HG03064 (cell line): ENCODE measurements around the gene TMEM121.

ENCODE experiments used
- ATAC-seq: cut with Tn5 transposase; IDR thresholded peaks from one replicate; pipeline ENCODE4 v1.9.1; 2021; ENCODE audit warnings: low read depth; ENCODE audit not compliant: unreplicated experiment

Gene TMEM121

DNA sequence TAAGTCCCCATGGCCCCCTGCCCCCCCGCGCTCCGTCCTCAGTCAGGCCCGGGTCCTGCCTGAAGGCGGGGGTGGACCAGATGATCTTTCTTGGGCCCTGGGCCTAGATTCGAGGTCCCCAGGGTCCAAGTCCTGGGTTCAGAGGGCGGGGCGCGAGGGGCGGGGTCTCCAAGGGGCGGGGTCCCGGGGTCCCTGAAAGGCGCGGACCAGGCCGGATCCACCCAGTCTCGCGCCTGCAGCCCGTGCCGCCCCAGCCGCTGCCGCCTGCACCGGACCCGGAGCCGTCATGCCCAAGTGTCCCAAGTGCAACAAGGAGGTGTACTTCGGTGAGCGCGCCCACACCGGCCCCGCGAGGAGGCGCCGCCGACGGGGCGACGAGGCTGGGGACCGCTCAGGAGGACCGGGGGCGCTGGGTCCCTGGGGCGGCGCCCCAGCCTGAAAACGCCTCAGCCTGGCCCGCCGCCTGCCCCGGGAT is 39.4 kb upstream of the TMEM121 start:
- no peak for ATAC-seq

DNA sequence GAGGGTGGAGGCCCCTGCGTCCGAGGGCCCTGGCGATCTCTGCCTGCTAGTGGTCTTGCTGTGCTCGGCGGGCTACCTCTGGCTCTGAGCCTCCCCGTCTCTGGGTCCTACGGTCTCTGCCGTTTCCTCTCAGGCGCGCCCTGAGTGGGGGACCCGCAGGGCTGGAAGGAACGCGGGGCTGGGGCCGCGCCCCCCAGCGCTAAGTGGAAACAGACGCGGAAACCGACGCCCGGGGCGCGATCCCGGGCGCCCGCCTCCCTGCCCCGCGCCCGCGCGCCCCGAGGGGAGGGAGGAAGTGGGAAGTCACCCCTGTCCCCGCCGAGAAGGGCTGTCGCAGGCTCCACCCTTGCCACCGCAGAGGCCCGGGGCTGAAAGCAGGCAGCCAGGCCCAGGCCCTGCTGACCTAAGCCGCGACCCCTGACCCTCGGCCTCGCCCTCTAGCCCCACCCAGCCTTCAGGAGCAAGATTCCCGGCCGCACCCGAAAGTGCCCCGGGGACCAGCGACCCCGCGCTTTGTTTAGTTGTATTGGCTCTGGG is 38.9 kb upstream of the TMEM121 start:
- ATAC-seq = no peak

DNA sequence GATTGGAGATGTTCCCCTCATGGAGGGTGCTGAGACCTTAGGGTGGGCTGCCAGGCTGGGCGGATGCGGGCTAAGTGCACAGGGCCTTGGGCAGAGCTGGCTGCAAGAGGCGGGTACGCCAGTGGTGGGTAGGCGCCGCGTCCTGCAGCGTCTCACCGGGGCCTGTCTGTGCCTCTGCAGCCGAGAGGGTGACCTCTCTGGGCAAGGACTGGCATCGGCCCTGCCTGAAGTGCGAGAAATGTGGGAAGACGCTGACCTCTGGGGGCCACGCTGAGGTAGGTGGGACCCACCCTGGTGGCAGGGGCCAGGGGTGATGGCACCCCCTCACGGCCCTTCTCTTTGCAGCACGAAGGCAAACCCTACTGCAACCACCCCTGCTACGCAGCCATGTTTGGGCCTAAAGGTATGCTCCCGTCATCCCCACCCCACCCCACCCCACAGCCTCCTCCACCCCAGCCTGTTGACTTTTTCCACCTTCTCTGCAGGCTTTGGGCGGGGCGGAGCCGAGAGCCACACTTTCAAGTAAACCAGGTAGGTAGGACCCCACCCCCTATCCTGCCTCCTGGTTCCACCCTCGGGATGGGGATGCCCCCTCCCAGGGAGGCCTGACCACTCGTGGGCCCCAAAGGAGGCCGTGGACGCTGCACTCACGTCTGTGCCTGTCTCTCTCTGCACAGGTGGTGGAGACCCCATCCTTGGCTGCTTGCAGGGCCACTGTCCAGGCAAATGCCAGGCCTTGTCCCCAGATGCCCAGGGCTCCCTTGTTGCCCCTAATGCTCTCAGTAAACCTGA is 38.2 kb upstream of the TMEM121 start:
- no peak for ATAC-seq

DNA sequence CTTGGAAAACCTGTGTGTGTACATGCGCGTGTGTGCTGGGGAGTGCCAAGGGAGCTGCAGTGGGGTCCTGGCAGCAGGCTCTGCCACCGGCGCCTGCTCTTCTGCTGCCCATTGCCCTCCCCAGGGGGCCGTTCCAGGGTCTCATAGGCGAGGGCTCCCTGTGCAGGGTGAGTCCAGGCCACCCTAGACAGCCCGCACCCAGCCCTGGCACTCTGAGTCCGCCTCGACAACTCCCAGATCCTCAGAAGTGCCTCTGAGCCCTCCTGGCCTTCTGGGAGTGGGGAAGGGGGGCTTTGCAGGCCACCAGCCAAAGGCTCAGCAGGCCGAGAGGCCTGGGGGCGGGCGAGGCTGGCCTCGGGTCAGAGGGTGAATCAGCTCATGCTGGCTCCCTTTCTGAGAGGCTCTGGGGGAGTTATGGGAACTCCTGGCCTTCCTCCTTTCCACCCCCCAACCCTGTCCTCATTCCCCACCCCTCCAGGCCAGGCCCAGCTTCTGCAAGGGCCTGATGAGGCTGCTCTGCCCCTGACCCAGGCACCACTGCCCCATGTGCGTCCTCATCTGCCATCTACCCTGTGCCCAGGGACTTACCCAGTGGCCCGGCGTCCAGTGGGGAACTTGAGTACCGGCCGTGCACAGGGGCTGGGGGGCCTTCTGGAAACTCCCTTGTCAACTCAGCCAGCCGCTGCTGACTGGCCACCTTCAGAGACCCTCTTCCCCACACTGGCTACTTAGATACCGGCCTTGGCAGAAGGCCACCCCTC is 37.4 kb upstream of the TMEM121 start:
- no peak for ATAC-seq

DNA sequence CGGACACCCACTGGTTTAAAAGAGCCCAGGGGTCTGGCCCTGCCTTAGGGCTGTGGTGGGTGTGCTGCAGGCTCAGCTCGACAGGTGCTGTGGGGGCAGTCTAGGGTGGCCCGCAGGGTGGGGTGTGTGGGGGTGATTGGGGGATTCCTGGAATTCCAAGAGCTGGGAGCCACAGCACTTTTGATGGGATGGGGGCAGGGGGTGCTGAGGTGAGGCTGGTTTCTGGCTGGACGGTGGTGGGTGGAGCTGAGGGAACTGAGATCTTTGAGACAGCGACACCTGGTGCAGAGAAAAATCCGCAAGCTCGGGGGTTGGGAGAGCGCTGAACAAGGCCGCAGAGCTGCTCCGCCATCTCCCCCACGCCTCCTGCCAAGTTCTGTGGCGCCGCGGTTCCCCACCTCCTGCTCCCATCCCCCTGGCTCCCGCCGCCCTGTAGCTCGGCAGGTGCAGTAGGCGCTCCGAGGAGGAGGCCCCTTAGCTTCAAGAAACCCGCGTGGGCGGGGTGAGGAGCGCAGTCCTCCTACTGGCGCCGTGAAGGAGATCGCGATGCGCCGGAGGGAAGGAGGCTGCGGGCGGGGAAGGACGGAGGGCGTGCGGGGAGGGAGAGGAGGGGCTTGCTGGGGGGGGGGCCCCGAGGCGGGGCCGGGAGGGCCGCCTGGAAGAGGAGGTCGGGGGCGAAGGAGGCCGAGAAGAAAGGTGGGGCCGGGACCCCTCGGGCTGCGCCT is 36.7 kb upstream of the TMEM121 start:
- ATAC-seq = no peak

DNA sequence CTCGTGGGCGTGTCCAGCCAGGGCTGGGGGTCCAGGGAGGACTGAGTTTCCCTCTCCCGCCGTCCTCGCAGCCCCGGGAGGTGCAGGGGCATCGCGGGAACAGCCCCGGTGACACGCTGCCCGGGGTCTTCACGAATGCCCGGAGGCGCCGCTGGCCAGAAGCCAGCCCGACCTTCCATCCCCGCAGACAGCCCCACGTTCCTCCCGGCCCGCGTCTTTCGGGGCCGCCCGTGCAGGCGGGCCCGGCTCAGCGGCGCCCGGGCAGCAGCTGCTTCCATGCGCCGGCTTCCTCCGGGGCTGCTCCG is 36.2 kb upstream of the TMEM121 start:
- peak; percentile 3 for ATAC-seq

DNA sequence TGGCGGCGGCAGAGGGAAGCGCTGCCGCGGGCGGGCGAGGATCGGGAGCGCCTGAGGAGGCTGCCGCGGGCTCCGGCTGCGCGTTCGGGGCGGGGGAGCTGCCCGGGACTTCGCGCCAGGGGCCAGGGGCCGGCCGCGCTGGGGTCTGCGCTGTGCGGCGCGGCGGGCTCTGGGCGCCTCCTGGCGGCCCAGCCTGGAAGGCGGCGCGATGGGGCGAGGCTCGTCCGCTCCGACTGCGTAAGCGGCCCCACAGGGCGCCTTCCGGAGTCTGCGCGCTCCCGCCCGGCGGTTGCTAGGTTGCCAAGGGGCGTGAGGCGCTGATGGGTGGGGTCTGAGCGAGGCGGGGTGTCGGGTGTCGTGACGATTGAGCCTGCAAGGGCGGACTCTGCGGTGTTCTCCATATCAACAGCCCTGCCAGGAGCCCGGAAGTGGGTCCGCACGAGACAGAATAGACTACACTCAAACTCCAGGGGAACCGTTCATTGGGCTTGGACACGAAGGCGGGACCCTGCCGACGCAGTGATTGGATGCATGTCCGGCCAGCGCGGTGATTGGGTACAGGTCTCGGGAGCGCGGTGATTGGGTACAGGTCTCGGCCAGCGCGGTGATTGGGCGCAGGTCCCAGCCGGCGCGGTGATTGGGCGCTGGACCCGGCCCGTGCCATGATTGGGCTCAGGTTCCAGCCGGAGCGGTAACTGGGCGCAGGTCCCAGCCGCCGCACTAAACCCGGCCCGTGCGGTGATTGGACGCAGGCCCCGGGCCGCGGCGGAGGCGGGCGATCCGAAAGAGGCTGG is 35.6 kb upstream of the TMEM121 start, which contains the start of gene TEDC1:
TSS of gene TEDC1 (plus strand) at position 675 of the 794 bp plus-strand sequence. CDS start 130 bp downstream, outside the sequence.
- peak; percentile 62 for ATAC-seq

DNA sequence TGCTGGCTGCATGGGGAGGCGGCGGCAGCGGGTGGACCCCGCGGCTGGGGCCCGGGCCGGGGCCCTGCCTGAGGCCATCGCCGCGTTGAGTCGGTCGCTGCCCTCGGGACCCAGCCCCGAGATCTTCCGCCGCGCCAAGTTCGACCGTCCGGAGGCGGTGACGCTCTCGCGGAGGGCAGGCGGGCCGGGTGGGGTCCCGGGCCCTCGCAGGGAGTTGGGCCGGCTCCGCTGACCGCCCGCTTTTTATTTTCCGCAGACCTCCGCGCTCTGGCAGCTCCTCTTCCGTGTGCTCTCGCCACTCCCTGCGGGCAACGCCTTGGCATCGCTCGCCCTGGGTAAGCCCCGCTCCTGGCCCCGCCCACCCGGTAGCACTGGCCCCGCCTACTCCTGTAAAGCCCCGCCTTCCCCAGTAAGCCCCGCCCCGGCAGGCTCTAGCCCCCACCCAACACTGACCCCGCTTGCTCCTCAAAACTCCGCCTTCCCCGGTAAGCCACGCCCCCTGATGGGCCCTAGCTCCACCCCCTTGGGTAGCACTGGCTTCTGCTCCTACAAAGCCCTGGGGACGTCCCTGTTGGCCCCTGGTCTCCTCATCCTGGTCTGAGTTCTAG is 34.9 kb upstream of the TMEM121 start:
- ATAC-seq = no peak

DNA sequence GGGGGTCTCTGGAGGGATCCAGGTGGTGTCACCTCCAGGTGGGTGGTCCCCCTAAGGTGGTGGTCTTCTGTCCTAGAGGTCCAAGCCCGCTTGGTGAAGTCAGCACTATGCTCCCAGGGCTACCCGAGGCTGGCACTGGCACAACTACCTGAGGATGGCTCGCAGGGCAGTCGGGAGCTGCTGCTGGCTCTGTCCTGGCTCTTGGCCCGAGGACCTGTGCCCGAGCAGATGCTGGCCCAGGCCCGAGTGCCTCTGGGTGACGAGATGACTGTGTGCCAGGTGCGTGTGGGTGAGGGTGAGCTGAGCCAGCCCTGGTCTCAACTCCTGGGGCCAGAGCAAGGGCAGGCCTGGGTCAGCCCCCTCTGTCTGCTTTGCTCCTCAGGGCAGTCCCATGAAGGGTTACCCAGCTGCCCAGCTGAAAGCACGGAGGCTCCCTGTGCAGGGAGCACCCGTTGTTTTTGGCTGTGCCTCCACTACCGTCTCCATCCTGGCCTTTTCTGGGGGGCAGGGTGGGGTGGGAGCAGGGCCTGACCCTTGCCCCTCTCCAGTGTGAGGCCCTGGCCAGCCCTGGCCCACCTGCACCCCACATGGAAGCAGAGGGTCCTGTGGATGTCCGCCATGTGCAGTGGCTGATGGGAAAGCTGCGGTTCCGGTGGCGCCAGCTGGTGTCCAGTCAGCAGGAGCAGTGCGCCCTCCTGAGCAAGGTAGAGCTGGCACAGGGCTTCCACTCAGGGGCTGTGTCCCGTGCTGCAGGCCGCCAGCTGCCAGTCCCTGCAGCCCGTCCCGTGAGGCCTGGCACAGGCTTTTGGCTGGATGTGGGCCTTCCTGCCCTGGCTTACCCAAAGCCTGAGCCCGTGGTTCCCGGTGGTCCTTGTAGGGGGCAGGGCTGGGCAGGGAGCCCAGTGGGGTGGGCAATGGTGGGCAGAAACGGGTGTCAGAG is 34.1 kb upstream of the TMEM121 start:
- ATAC-seq = no peak

DNA sequence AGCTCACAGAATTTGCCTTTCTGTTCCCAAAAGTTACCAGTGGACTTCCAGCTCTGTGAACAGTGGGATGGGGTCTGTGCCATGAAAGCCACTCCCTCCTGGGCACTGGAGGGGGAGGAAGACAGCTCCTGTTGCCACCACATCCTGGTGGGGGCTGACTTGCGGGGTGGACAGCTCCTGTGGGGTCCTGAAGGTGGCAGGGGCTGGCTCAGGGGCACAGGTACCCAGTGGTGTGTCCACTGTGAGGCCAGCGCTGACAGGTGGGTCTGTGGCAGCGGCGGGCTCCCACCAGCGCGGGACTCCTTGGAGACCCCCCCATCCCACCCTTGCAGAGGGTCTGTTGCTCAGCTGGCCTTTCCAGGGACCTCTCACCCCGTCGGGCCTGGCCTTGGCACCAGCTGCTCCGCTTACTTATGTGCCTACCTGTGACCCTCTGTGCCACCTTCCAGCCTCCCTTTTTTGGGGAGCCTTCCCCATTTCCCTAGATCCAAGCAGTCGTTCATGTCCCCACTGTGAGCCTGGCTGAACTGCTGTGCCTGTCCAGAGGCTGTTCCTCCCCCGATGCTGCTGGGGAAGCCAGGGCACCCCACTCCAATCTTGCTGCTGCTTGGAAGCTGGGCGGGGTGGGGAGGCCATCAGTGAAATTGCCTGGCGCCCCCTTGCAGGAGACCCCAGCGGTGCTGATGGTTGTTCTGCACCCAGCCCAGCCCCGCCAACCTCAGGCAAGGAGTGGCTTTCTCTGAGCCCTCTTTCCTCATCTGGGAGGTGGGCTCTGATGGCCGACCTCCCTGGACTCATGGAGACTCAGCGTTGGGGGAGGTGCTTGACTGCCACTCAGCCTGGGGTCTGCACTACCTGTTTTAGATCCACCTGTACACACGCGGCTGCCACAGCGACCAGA is 33.2 kb upstream of the TMEM121 start:
- ATAC-seq = no peak

DNA sequence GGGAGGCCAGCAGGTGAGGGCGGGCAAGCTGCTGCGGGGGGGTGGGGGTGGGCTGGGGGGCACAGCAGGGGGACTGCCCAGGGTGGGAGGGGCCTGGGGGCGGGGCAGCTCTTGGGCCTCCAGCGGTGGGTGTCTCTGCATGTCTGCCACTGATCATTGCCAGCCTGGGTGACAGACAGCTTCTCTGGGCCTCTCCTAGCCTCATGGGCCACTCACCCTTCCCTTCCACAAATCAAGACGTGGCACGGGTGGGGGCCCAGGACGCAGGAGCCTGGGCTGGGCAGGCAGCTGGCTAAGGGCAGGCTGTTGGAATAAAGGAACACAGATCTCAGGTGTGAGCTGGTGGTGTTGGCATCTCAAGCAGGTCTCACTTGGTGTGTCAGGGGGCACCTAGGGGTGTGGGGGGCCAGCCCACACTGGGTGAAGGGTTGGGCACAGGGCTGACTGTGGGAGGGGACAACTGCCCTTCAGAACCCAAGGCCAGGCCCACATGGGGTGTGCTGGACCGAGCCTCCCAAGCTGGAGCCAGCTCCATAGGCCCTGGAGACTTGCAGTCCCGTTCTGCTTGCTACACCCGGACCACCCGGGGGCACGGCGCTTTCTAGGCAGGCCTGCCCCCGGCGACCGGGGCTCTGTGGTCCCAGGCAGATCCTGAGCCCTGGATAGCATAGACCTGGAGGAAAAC is 32.3 kb upstream of the TMEM121 start:
- no peak for ATAC-seq

DNA sequence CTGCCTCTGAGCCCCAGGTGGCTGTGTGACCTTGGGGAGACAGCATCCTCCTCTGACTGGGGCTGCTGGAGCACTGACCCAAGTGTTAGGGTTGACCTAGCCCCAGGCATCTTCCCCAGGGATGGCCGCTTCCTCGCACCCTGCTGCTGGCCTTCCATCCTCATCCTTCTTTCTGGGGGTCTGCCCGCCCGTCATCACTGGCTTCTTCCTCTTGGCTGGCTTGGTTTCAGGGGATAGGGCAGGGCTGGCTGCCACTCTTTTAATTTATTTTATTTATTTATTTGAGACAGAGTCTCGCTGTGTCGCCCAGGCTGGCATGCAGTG is 31.8 kb upstream of the TMEM121 start:
- ATAC-seq = no peak

DNA sequence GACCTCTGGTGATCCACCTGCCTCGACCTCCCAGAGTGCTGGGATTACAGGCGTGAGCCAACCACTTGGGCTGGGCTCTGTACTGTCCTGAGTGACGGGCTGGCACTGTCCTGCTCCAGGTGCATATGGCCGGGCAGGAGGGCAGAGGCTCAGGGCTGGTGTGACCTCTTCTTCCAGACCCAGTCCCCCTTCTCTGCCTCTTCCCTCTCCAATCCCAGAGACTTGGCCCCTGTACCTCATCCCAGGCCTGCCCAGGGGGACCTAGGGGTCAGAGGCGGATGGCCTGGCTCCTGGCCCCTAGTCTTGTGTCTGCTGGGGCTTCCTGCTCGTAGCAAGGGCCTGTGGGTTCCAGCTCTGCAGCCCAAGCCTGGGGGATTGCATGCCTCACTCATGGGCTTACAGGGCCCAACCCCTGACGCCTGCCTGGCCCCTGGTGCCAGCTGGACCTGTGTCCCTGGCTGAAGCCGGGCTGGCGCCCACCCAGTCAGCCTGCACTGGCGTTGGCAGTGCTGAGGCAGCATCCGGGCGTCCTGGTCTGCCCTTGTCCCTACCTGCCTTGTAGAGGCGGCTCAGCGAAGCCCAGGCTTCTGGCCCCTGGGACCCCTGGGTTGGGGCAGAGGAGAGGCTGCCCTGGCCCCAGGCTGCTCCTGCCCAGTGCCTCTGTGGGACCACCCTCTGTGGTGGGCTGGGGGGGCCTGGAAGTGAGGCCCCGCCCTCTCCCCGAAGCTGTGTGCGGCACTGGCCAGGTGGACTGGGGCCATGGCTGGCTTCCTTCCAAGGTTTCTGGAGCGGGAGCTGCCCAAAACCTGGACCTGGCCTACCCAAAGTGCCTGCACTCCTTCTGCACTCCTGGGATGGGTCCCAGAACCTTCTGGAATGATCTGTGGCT is 31.0 kb upstream of the TMEM121 start:
- no peak for ATAC-seq

DNA sequence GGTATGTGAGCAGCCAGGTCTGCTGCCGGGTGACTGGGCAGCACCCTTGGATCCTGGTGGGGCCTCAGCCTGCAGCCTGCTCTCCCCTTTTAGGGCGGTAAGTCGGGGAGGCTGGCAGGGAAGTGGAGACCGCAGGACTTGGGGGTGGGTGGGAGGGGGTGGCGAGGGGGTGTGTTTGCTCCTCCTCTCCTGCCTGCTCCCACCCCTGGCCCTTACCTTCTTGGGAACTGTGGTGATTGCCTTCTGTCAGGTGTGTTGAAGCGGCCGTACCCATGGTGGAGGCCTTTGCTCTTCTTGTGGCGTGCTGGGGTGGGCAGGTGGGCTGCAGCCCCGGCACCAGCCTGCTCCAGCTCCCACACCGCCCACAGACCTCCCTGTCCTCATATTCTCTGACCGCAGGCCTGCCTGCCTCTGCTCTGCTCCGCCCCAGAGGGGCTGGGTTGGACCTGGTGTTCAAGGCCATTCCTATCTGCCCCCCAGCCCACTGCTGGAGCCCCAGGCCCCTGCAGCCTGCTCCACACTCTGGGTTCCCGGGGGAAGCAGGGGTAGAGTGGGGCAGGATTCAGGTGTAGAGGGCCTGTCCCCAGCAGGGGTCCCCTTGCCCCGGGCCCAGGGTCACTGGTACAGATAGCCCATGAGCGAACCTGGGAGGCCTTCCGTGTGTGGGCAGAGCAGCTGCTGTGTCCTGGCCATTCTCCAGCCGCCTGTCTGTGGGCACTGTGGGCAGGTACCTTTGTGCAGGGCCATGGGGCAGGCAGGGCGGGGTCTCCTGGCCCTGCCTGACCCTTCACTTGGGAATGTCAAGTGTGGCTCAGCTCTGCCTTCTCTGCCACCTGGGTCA is 30.2 kb upstream of the TMEM121 start:
- ATAC-seq = no peak

DNA sequence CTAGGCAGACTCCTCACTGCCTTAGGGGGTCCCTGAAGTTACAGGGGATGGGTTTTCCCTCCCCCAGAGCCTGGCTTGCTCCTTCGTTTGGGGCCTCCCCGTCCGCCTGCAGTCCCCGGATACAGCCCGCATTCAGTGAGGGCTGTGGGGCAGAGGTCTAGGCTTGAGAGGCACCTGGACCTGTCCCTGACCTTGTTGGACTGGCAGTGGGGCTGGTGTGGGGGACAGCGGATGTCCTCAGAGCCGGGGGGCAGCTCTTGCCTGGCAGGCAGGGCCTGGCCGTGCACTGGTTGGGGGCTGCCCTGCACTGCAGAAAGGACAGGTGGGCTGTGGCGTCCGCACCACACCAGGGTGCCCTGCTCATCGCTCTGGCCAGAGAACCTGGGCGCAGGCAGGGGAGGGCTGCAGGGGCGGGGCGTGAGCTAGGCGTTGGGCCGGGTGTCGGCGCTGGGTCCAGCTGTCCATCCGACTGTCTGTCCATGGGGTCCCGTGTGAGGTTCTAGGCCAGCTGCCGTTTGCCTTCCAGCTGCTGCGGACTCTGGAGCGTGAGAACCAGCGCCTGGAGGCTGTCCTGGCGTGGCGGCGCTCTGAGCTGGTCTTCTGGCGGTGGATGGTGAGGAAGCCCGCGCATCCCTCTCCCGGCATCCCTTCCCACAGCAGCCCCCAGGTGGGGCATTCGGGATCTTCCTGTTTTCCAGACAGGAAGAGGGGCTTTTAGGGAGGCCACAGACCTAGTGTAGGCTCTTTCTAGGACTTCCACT is 29.4 kb upstream of the TMEM121 start:
- no peak for ATAC-seq
